Stimulated activated memory B cell treated with anti-CD40 and anti-IgM and Interleukin-4, amounts not matched to agents 10 μg/mL and 1 μg/mL and 100 μg/mL, for 72 hours (primary cell): ENCODE data around the gene MAFF.
A peak's percentile ranks its signal among the peaks of the same experiment; 100 is the strongest.

Source experiments
- ATAC-seq: fragments of 150-1000 bp; cut with Tn5 transposase; 2 replicates; pipeline ENCODE4 v1.10.0; 2021
- H3K27ac Mint-ChIP-seq: one replicate; pipeline ENCODE4 v1.8.0; 2022; ENCODE audit warnings: mild to moderate bottlenecking, mixed read lengths
- H3K27me3 Mint-ChIP-seq: one replicate; pipeline ENCODE4 v1.8.0; 2022; ENCODE audit warnings: mixed read lengths
- H3K36me3 Mint-ChIP-seq: one replicate; pipeline ENCODE4 v1.8.0; 2022; ENCODE audit warnings: mixed read lengths
- H3K4me1 Mint-ChIP-seq: one replicate; pipeline ENCODE4 v1.8.0; 2022; ENCODE audit warnings: mixed read lengths
- H3K4me3 Mint-ChIP-seq: one replicate; pipeline ENCODE4 v1.8.0; 2022; ENCODE audit warnings: mild to moderate bottlenecking, moderate library complexity, mixed read lengths
- H3K9me3 Mint-ChIP-seq: one replicate; pipeline ENCODE4 v1.8.0; 2022; ENCODE audit warnings: mixed read lengths

MAFF gene

DNA sequence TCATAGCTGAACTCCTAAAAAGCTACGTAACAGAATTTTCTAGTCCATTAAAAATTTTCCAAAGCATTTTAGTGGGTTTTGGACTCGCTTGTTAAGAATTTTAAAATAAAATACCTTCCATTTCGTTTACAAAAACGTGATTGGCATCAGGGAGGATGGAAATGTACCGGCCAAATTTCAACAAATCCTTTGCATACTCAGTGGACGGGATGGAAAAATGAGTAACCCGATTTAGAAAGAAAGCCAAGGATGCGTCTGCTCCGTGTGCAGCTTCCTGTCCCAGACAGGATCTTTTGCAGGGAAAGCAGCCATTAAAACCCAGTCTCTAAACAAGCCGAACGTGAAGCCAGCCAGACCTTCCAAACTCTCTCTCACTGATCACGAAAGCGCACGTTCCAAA is 55.4 kb downstream of the MAFF start:
- no peaks in the 10 kb centered on the region for H3K9me3 Mint-ChIP-seq
- peaks cover 36% of the 10 kb centered on the region for H3K4me1 Mint-ChIP-seq
- H3K36me3 Mint-ChIP-seq = no peaks in the 10 kb centered on the region
- no peak for ATAC-seq
- H3K27me3 Mint-ChIP-seq = no peaks in the 10 kb centered on the region
- H3K4me3 Mint-ChIP-seq = no peak overlapping the region
- H3K27ac Mint-ChIP-seq = no peak overlapping the region

DNA sequence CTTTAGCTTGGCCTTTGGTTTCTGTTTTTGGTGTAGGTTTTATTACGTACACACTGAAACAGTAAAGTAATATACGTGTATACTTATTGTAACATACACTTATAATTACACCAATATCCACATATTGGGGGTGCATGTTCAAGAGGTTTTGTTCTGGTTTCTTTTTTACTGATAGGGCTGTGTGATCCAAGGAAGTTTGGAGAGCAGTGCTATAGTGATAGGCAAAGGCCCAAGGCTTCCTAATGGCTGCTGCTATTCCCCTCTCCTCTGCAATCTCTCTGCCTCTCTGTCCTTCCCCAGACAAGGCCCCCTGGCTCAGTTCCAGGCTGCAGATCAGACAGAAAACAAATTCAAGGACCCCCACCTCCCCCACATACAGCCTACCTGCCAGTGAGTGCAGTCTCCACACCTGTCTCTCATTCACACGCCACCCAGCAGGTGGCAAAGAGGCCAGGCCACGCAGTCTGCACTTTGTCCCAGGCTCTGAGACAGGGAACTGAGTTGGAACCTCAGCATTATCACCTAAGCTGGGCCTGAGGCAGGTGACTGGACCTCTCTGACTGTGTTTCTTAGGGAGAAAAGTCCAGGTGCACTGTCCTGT is 56.0 kb downstream of the MAFF start:
- no peak overlapping the region for H3K27ac Mint-ChIP-seq
- H3K4me3 Mint-ChIP-seq = no peak overlapping the region
- H3K9me3 Mint-ChIP-seq = no peaks in the 10 kb centered on the region
- H3K4me1 Mint-ChIP-seq = peaks cover 39% of the 10 kb centered on the region
- no peaks in the 10 kb centered on the region for H3K27me3 Mint-ChIP-seq
- no peak for ATAC-seq
- H3K36me3 Mint-ChIP-seq = no peaks in the 10 kb centered on the region

- H3K27me3 Mint-ChIP-seq = no peaks in the 10 kb centered on the region
- peaks cover 39% of the 10 kb centered on the region for H3K4me1 Mint-ChIP-seq
- H3K4me3 Mint-ChIP-seq = no peak overlapping the region
- no peaks in the 10 kb centered on the region for H3K36me3 Mint-ChIP-seq
- ATAC-seq = no peak
- no peaks in the 10 kb centered on the region for H3K9me3 Mint-ChIP-seq
- H3K27ac Mint-ChIP-seq = peak overlapping the region; percentile 76
Observed at GRCh38 chr22:38258895-38259294, 57.1 kb downstream of the MAFF start.

DNA sequence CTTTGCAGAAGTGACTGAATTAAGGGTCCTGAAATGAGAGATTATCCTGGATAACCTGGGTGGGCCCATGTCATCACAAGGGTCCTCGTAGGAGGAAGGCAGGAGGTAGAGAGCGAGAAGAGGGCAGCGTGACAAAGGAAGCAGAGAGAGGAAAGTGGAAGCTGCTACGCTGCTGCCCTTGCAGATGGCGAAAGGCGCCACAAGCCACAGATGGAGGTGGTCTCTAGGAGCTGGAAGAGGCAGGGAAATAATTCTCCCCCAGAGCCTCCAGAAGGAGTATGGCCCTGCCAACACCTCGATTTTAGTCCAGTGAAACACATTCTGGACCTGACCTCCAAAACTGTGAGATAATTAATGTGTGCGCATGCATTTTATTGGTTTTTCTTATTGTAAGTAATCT is 57.6 kb downstream of the MAFF start:
- no peaks in the 10 kb centered on the region for H3K36me3 Mint-ChIP-seq
- peak overlapping the region; percentile 76 for H3K27ac Mint-ChIP-seq
- H3K9me3 Mint-ChIP-seq = no peaks in the 10 kb centered on the region
- H3K4me3 Mint-ChIP-seq = peak overlapping the region; percentile 46
- H3K4me1 Mint-ChIP-seq = peaks cover 39% of the 10 kb centered on the region
- H3K27me3 Mint-ChIP-seq = no peaks in the 10 kb centered on the region
- no peak for ATAC-seq

GRCh38 chr22:38260761-38261681 is 59.2 kb downstream of the MAFF start:
- Mint-ChIP-seq H3K27me3 (no peaks in the 10 kb centered on the region), H3K27ac (peak overlapping the region; percentile 76), H3K4me1 (peaks cover 46% of the 10 kb centered on the region), H3K4me3 (peak overlapping the region; percentile 54), H3K36me3 (no peaks in the 10 kb centered on the region), H3K9me3 (no peaks in the 10 kb centered on the region)
- ATAC-seq = peak; percentile 48

GRCh38 chr22:38262051-38262795 is 60.4 kb downstream of the MAFF start:
- Mint-ChIP-seq H3K4me1 (peaks cover 49% of the 10 kb centered on the region), H3K27me3 (no peaks in the 10 kb centered on the region), H3K27ac (peak overlapping the region; percentile 76), H3K36me3 (no peaks in the 10 kb centered on the region), H3K9me3 (no peaks in the 10 kb centered on the region), H3K4me3 (peak overlapping the region; percentile 11)
- ATAC-seq = peak; percentile 71

DNA sequence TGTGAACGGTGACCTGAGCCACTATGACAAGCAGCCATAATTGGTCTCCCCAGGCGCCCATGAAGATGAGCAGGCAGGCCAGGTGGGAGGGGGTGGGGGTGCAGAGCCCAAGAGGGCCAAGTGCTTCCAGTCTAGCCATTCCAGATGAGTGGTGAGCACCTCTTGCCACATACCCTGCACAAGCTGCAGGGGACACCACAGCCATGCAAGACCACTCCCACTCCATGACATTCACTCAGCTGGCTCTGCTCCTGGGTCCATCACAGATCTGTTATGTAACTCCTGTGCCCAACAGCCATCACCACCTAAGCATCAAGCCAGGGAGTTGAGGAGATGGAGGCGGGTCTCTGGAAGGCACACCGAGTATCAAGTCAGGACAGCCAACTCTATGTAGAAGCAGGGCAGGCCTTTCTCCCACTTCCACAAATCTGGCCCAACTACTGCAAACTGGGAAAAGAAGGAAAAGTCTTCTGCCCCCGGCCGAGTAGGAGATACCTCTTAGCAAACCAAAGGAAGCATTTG is 62.6 kb downstream of the MAFF start:
- Mint-ChIP-seq H3K4me1 (peaks cover 57% of the 10 kb centered on the region), H3K36me3 (peaks cover 5% of the 10 kb centered on the region), H3K9me3 (no peaks in the 10 kb centered on the region), H3K4me3 (no peak overlapping the region), H3K27me3 (no peaks in the 10 kb centered on the region), H3K27ac (no peak overlapping the region)
- no peak for ATAC-seq
